OCI-LY1 (cell line): ENCODE results near the gene IGF2BP2.

Source experiments
- H2AFZ ChIP-seq: fragments of 200-600 bp; sonication (generic), shearing (Covaris generic); 2 replicates; pipeline ENCODE4 v1.6.0; 2014; ENCODE audit warnings: antibody characterized with exemption, mild to moderate bottlenecking, low read length
- H3F3A ChIP-seq: fragments of 200-600 bp; sonication (generic), shearing (Covaris generic); 2 replicates; pipeline ENCODE4 v1.6.0; 2014; ENCODE audit warnings: mild to moderate bottlenecking, antibody characterized with exemption, low read length, moderate library complexity; ENCODE audit not compliant: insufficient read depth
- H3K27ac ChIP-seq: fragments of 200-600 bp; sonication (generic); 2 replicates; pipeline ENCODE4 v1.5.1; 2014; ENCODE audit warnings: low read length, mixed run types, mild to moderate bottlenecking, low read depth; ENCODE audit not compliant: poor library complexity, severe bottlenecking
- H3K27me3 ChIP-seq: fragments of 200-600 bp; sonication (generic); 2 replicates; pipeline ENCODE4 v1.6.0; 2014; ENCODE audit warnings: antibody characterized with exemption, mild to moderate bottlenecking, low read length, moderate library complexity; ENCODE audit not compliant: insufficient read depth
- H3K36me3 ChIP-seq: fragments of 200-600 bp; sonication (generic); 2 replicates; pipeline ENCODE4 v1.6.1; 2014; ENCODE audit warnings: mild to moderate bottlenecking, antibody characterized with exemption, low read length, moderate library complexity, mixed read lengths; ENCODE audit not compliant: insufficient read depth
- H3K4me1 ChIP-seq: fragments of 200-600 bp; sonication (generic); 2 replicates; pipeline ENCODE4 v1.5.1; 2014; ENCODE audit warnings: mild to moderate bottlenecking, low read length, moderate library complexity; ENCODE audit not compliant: insufficient read depth, severe bottlenecking
- H3K4me2 ChIP-seq: fragments of 200-600 bp; sonication (generic), shearing (Covaris generic); 2 replicates; pipeline ENCODE4 v1.6.1; 2014; ENCODE audit warnings: low read length
- H3K4me3 ChIP-seq: fragments of 200-600 bp; sonication (generic); 2 replicates; pipeline ENCODE4 v1.5.1; 2014; ENCODE audit warnings: low read length, low read depth, mild to moderate bottlenecking, mixed read lengths; ENCODE audit not compliant: poor library complexity, severe bottlenecking
- H3K79me2 ChIP-seq: fragments of 200-600 bp; shearing (Covaris generic); 2 replicates; pipeline ENCODE4 v1.6.1; 2016; ENCODE audit warnings: mixed run types, low read length, mixed read lengths; ENCODE audit not compliant: insufficient read depth
- H3K9ac ChIP-seq: fragments of 200-600 bp; sonication (generic), shearing (Covaris generic); 2 replicates; pipeline ENCODE4 v1.6.1; 2014; ENCODE audit warnings: mild to moderate bottlenecking, low read length, mixed read lengths
- H3K9me2 ChIP-seq: fragments of 200-600 bp; sonication (generic), shearing (Covaris generic); 2 replicates; pipeline ENCODE4 v1.6.1; 2014; ENCODE audit warnings: low read depth, mild to moderate bottlenecking, low read length, mixed read lengths
- H3K9me3 ChIP-seq: fragments of 200-600 bp; shearing (Covaris generic); 2 replicates; pipeline ENCODE4 v1.6.1; 2014; ENCODE audit warnings: low read length, mixed read lengths
- H4K20me1 ChIP-seq: fragments of 200-600 bp; sonication (generic), shearing (Covaris generic); 2 replicates; pipeline ENCODE4 v1.6.0; 2016; ENCODE audit warnings: mild to moderate bottlenecking, low read length; ENCODE audit not compliant: insufficient read depth
- EZH2 ChIP-seq: fragments of 200-600 bp; sonication (generic), shearing (Covaris generic); IDR thresholded peaks from 2 replicates; pipeline ENCODE4 v1.8.0; 2017; ENCODE audit warnings: borderline replicate concordance, mixed run types, mild to moderate bottlenecking, antibody characterized with exemption, low read length, moderate library complexity, mixed read lengths
- TF ChIP-seq, protein P1 (sequence below): fragments of 200-600 bp; sonication (generic), shearing (Covaris generic); IDR thresholded peaks from 2 replicates; pipeline ENCODE4 v1.5.1; 2017; ENCODE audit warnings: mild to moderate bottlenecking, antibody characterized with exemption, low read length, moderate library complexity, mixed read lengths

IGF2BP2 gene

DNA sequence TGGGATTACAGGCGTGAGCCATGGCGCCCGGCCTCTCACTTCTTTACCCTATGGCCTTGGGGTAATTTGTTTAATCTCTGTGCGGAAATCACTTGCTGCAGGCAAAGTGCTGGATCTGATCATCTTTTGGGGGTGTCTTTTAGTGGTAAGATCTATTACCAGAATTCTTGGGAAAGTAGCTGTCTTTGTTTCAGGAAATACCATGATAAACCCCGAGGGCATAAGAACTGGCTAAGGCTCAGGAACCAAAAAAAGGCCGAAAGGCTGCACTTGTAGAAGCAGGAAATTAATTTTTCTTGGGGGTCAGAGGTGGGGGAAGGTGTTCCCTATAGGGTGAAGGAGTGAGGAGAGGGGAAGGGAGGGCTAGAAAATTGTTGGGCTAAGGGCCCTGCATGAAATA, 22.7 kb upstream of the IGF2BP2 start:
- Histone ChIP-seq H4K20me1 (no peaks in the 10 kb centered on the region), H3K9me2 (no peaks in the 10 kb centered on the region), H3K9ac (no peak overlapping the region), H3K4me2 (no peak overlapping the region), H3K79me2 (no peaks in the 10 kb centered on the region), H3F3A (no peaks in the 10 kb centered on the region), H3K4me3 (no peak overlapping the region), H3K27ac (no peak overlapping the region), H3K9me3 (no peaks in the 10 kb centered on the region), H3K4me1 (no peaks in the 10 kb centered on the region), H2AFZ (no peak overlapping the region), H3K36me3 (no peaks in the 10 kb centered on the region), H3K27me3 (peaks cover 7% of the 10 kb centered on the region)
- TF ChIP-seq, protein P1, sequence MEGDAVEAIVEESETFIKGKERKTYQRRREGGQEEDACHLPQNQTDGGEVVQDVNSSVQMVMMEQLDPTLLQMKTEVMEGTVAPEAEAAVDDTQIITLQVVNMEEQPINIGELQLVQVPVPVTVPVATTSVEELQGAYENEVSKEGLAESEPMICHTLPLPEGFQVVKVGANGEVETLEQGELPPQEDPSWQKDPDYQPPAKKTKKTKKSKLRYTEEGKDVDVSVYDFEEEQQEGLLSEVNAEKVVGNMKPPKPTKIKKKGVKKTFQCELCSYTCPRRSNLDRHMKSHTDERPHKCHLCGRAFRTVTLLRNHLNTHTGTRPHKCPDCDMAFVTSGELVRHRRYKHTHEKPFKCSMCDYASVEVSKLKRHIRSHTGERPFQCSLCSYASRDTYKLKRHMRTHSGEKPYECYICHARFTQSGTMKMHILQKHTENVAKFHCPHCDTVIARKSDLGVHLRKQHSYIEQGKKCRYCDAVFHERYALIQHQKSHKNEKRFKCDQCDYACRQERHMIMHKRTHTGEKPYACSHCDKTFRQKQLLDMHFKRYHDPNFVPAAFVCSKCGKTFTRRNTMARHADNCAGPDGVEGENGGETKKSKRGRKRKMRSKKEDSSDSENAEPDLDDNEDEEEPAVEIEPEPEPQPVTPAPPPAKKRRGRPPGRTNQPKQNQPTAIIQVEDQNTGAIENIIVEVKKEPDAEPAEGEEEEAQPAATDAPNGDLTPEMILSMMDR: no peak
- TF ChIP-seq EZH2: no peak

GRCh38 chr3:185846037-185846436, 21.2 kb upstream of the IGF2BP2 start:
- Histone ChIP-seq H3K27me3 (peaks cover 3% of the 10 kb centered on the region), H3K27ac (no peak overlapping the region), H3K9ac (no peak overlapping the region), H4K20me1 (no peaks in the 10 kb centered on the region), H2AFZ (no peak overlapping the region), H3K9me3 (no peaks in the 10 kb centered on the region), H3K4me1 (no peaks in the 10 kb centered on the region), H3K4me2 (no peak overlapping the region), H3K79me2 (no peaks in the 10 kb centered on the region), H3F3A (no peaks in the 10 kb centered on the region), H3K9me2 (no peaks in the 10 kb centered on the region), H3K4me3 (no peak overlapping the region), H3K36me3 (no peaks in the 10 kb centered on the region)
- no peak for TF ChIP-seq EZH2
- TF ChIP-seq, protein P1: no peak

DNA sequence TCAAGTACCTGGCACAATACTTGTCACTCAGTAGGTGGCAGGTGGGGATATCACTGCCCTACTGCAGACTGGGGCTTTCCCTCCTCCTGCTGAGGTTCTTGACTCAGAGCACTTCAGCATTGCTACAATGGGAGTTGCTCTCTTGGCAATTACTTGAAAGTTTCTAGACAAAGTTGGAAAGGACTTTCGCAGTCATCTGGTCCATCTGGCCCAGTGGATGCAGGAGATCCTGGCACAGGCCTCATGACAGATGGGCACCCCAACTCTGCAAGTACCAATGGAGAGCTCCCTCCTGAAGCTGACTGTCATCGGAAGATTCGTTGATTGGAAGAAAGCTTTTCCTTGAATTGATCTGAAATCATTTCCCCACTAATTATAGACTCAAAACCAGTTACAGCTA, 19.2 kb upstream of the IGF2BP2 start:
- H4K20me1 ChIP-seq: no peaks in the 10 kb centered on the region
- H3K4me3 ChIP-seq: no peak overlapping the region
- H3K36me3 ChIP-seq: no peaks in the 10 kb centered on the region
- no peak overlapping the region for H3K4me2 ChIP-seq
- no peaks in the 10 kb centered on the region for H3K4me1 ChIP-seq
- no peak overlapping the region for H3K9ac ChIP-seq
- H3K79me2 ChIP-seq: no peaks in the 10 kb centered on the region
- H3K9me3 ChIP-seq: no peaks in the 10 kb centered on the region
- H3K27me3 ChIP-seq: peaks cover 3% of the 10 kb centered on the region
- TF ChIP-seq, protein P1: no peak
- no peak for TF ChIP-seq EZH2
- no peaks in the 10 kb centered on the region for H3K9me2 ChIP-seq
- H2AFZ ChIP-seq: no peak overlapping the region
- no peaks in the 10 kb centered on the region for H3F3A ChIP-seq
- H3K27ac ChIP-seq: no peak overlapping the region
